ENCODE data around the gene KDM2B.
"Not testable (repeated sequence)": the region's sequence is repeated elsewhere in the genome, so short reads cannot be mapped to it uniquely, and the experiment has no call there.

The KDM2B gene

GRCh38 chr12:121490401-121491281 lies 90.2 kb downstream of the KDM2B start:
- Mint-ChIP-seq H3K27ac (peak overlapping the region; percentile 50), H3K27me3 (no peaks in the 10 kb centered on the region), H3K4me1 (ENCODE audit: low read depth) (peaks cover 14% of the 10 kb centered on the region)

GRCh38 chr12:121489874-121490273 lies 90.9 kb downstream of the KDM2B start:
- Mint-ChIP-seq H3K4me3 (no peak overlapping the region), H3K9me3 (ENCODE audit: low read depth) (no peaks in the 10 kb centered on the region), H3K27ac (no peak overlapping the region), H3K4me1 (ENCODE audit: low read depth) (peaks cover 14% of the 10 kb centered on the region), H3K27me3 (no peaks in the 10 kb centered on the region), H3K36me3 (peaks cover 2% of the 10 kb centered on the region)

More at GRCh38 chr12:121490401-121491281, 90.2 kb downstream of the KDM2B start:
- H3K36me3 Mint-ChIP-seq: peaks cover 2% of the 10 kb centered on the region
- H3K4me3 Mint-ChIP-seq: peak overlapping the region; percentile 49
- no peaks in the 10 kb centered on the region for H3K9me3 Mint-ChIP-seq (ENCODE audit: low read depth)

- Mint-ChIP-seq H3K36me3 (peaks cover 3% of the 10 kb centered on the region), H3K4me3 (no peak overlapping the region), H3K27me3 (no peaks in the 10 kb centered on the region), H3K4me1 (ENCODE audit: low read depth) (no peaks in the 10 kb centered on the region), H3K27ac (no peak overlapping the region), H3K9me3 (ENCODE audit: low read depth) (no peaks in the 10 kb centered on the region)
Observed at GRCh38 chr12:121484967-121485366, 95.9 kb downstream of the KDM2B start.

GRCh38 chr12:121484564-121484963 lies 96.3 kb downstream of the KDM2B start:
- H3K36me3 Mint-ChIP-seq; H3K27me3 Mint-ChIP-seq; H3K27ac Mint-ChIP-seq; H3K9me3 Mint-ChIP-seq (ENCODE audit: low read depth); H3K4me3 Mint-ChIP-seq; H3K4me1 Mint-ChIP-seq (ENCODE audit: low read depth): not testable (repeated sequence)

- no peaks in the 10 kb centered on the region for H3K4me1 Mint-ChIP-seq (ENCODE audit: low read depth)
- peaks cover 3% of the 10 kb centered on the region for H3K36me3 Mint-ChIP-seq
- H3K27me3 Mint-ChIP-seq: no peaks in the 10 kb centered on the region
- no peaks in the 10 kb centered on the region for H3K9me3 Mint-ChIP-seq (ENCODE audit: low read depth)
- no peak overlapping the region for H3K4me3 Mint-ChIP-seq
- H3K27ac Mint-ChIP-seq: no peak overlapping the region
Observed at GRCh38 chr12:121483949-121484348, 96.9 kb downstream of the KDM2B start.

- Mint-ChIP-seq H3K27me3 (no peaks in the 10 kb centered on the region), H3K4me3 (no peak overlapping the region), H3K36me3 (peaks cover 3% of the 10 kb centered on the region), H3K27ac (no peak overlapping the region), H3K4me1 (ENCODE audit: low read depth) (peaks cover 2% of the 10 kb centered on the region), H3K9me3 (ENCODE audit: low read depth) (no peaks in the 10 kb centered on the region)
Observed at GRCh38 chr12:121476477-121476876, 104.3 kb downstream of the KDM2B start.

- Mint-ChIP-seq H3K9me3 (ENCODE audit: low read depth) (no peaks in the 10 kb centered on the region), H3K27me3 (no peaks in the 10 kb centered on the region), H3K4me3 (no peak overlapping the region), H3K36me3 (peaks cover 3% of the 10 kb centered on the region), H3K4me1 (ENCODE audit: low read depth) (peaks cover 2% of the 10 kb centered on the region), H3K27ac (no peak overlapping the region)
Observed at GRCh38 chr12:121475279-121475678, 105.5 kb downstream of the KDM2B start.

- no peaks in the 10 kb centered on the region for H3K9me3 Mint-ChIP-seq (ENCODE audit: low read depth)
- H3K4me1 Mint-ChIP-seq (ENCODE audit: low read depth): no peaks in the 10 kb centered on the region
- peaks cover 3% of the 10 kb centered on the region for H3K36me3 Mint-ChIP-seq
- H3K27me3 Mint-ChIP-seq: no peaks in the 10 kb centered on the region
- H3K27ac Mint-ChIP-seq: no peak overlapping the region
- H3K4me3 Mint-ChIP-seq: no peak overlapping the region
Observed at GRCh38 chr12:121472150-121472905, 108.5 kb downstream of the KDM2B start.

- Mint-ChIP-seq H3K36me3 (peaks cover 3% of the 10 kb centered on the region), H3K27me3 (no peaks in the 10 kb centered on the region), H3K4me1 (ENCODE audit: low read depth) (peaks cover 5% of the 10 kb centered on the region), H3K4me3 (no peak overlapping the region), H3K9me3 (ENCODE audit: low read depth) (no peaks in the 10 kb centered on the region), H3K27ac (no peak overlapping the region)
Observed at GRCh38 chr12:121470751-121471150, 110.1 kb downstream of the KDM2B start.

- Mint-ChIP-seq H3K27me3 (no peaks in the 10 kb centered on the region), H3K9me3 (ENCODE audit: low read depth) (no peaks in the 10 kb centered on the region), H3K27ac (no peak overlapping the region), H3K4me1 (ENCODE audit: low read depth) (peaks cover 19% of the 10 kb centered on the region), H3K36me3 (no peaks in the 10 kb centered on the region), H3K4me3 (peak overlapping the region; percentile 54)
Observed at GRCh38 chr12:121468499-121468801, 112.4 kb downstream of the KDM2B start.

GRCh38 chr12:121467638-121468498 lies 113.0 kb downstream of the KDM2B start:
- peak overlapping the region; percentile 54 for H3K4me3 Mint-ChIP-seq
- no peak overlapping the region for H3K27ac Mint-ChIP-seq
- H3K36me3 Mint-ChIP-seq: no peaks in the 10 kb centered on the region
- H3K9me3 Mint-ChIP-seq (ENCODE audit: low read depth): no peaks in the 10 kb centered on the region
- peaks cover 19% of the 10 kb centered on the region for H3K4me1 Mint-ChIP-seq (ENCODE audit: low read depth)
- no peaks in the 10 kb centered on the region for H3K27me3 Mint-ChIP-seq

GRCh38 chr12:121466794-121467637 lies 113.8 kb downstream of the KDM2B start:
- no peak overlapping the region for H3K27ac Mint-ChIP-seq
- H3K36me3 Mint-ChIP-seq: no peaks in the 10 kb centered on the region

GRCh38 chr12:121465921-121466793 lies 114.7 kb downstream of the KDM2B start:
- Mint-ChIP-seq H3K4me3 (peak overlapping the region; percentile 97), H3K4me1 (ENCODE audit: low read depth) (peaks cover 29% of the 10 kb centered on the region), H3K27ac (peak overlapping the region; percentile 94), H3K36me3 (no peaks in the 10 kb centered on the region), H3K9me3 (ENCODE audit: low read depth) (no peaks in the 10 kb centered on the region), H3K27me3 (no peaks in the 10 kb centered on the region)

More at GRCh38 chr12:121466794-121467637, 113.8 kb downstream of the KDM2B start:
- H3K4me1 Mint-ChIP-seq (ENCODE audit: low read depth): peaks cover 20% of the 10 kb centered on the region
- no peaks in the 10 kb centered on the region for H3K27me3 Mint-ChIP-seq
- no peaks in the 10 kb centered on the region for H3K9me3 Mint-ChIP-seq (ENCODE audit: low read depth)
- H3K4me3 Mint-ChIP-seq: peak overlapping the region; percentile 20
